SJCRH30 (cell line): ENCODE results near the gene C1orf185. TPM values are rescaled to one million over a fixed set of nuclear protein-coding genes. Genes with fewer than 3 reads are reported as not detected.
"Not testable (repeated sequence)": the region's sequence is repeated elsewhere in the genome, so short reads cannot be mapped to it uniquely, and the experiment has no call there.

Experiments used
- DNase-seq, 2 experiments: peaks; one replicate each; pipeline ENCODE4 v3.0.0-alpha.2; 2015 to 2020
- H3K27ac ChIP-seq: fragments of 250-450 bp; sonication (Bioruptor Pico); 2 replicates; pipeline ENCODE4 v1.5.1; 2020; ENCODE audit warnings: mild to moderate bottlenecking, moderate library complexity
- H3K27me3 ChIP-seq: fragments of 250-450 bp; sonication (Bioruptor Pico); 2 replicates; pipeline ENCODE4 v1.5.1; 2020; ENCODE audit warnings: mild to moderate bottlenecking, moderate library complexity
- H3K36me3 ChIP-seq: fragments of 250-450 bp; sonication (Bioruptor Pico); 2 replicates; pipeline ENCODE4 v1.5.1; 2020; ENCODE audit warnings: mild to moderate bottlenecking, moderate library complexity
- H3K4me1 ChIP-seq: fragments of 250-450 bp; sonication (Bioruptor Pico); 2 replicates; pipeline ENCODE4 v1.5.1; 2020; ENCODE audit warnings: mild to moderate bottlenecking, moderate library complexity
- H3K4me3 ChIP-seq: fragments of 250-450 bp; sonication (Bioruptor Pico); 2 replicates; pipeline ENCODE4 v1.5.1; 2020; ENCODE audit warnings: mild to moderate bottlenecking, moderate library complexity
- H3K9me3 ChIP-seq: fragments of 250-450 bp; sonication (Bioruptor Pico); replicated peaks from 2 replicates; pipeline ENCODE4 v1.5.1; 2020; ENCODE audit warnings: mild to moderate bottlenecking, moderate library complexity
- total RNA-seq: library from RNA; depleted of rRNA; stranded (reverse); fragments of >200 nt; shearing (Covaris generic); gene quantifications from 2 replicates; pipeline ENCODE4 v1.2.3, GENCODE V29; 2014

Gene C1orf185
- total RNA-seq, 1 experiment from 2014 or later: not detected

DNA sequence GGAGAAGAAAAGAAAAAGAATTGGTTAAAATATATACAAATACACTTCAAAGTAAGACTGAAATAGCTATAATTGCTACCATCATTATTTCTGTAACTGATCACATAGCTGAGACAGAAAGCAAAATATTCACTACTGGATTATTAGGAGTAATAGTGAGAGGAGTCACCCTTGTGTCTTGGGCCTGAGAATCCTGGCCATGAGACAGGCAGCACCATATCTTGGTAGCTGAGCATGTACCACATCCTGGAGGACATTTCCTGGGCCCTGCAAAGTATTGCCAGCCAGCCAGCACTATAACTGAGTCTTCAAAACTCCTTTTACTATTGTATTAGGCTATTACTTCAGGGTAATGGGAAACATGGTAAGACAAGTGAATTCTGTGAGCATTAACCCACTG lies 63.5 kb downstream of the C1orf185 start:
- DNase-seq: no peak
- Histone ChIP-seq H3K27me3 (no peaks in the 10 kb centered on the region), H3K4me1 (peaks cover 41% of the 10 kb centered on the region), H3K36me3 (no peaks in the 10 kb centered on the region), H3K27ac (no peak overlapping the region), H3K9me3 (no peaks in the 10 kb centered on the region), H3K4me3 (no peak overlapping the region)

DNA sequence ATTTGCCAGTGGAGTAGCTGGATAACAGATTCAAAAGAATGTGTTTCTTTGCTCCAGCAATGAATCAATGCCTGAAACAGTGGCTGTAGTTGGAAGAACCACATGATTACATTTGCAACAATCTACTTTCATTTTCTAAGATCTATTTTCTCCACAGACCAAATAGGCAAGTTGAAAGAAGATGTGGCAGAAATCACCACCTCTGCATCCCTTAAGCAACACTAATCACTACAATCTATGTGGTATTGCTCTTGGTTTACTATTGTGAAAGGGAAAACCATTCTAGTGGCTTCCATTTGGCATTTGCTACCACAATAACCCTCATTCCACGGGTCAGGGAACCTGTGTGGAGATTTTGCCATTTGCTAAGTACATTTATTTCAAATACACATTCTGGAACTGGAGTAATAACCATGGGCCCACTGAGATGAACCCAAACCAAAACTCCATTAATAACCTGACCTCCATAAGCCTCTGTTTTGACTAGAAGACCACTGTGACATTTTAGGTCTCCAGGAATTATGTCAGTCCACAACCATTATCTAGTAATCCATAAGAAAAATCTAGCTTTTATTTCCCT lies 66.3 kb downstream of the C1orf185 start:
- H3K36me3 ChIP-seq: no peaks in the 10 kb centered on the region
- peak overlapping the region; percentile 87 for H3K27ac ChIP-seq
- H3K4me3 ChIP-seq: no peak overlapping the region; the same call in 1 of the 2 replicates
- H3K9me3 ChIP-seq: no peaks in the 10 kb centered on the region
- peaks cover 33% of the 10 kb centered on the region for H3K4me1 ChIP-seq
- peak; percentile 53 to 72 for DNase-seq
- H3K27me3 ChIP-seq: no peaks in the 10 kb centered on the region

DNA sequence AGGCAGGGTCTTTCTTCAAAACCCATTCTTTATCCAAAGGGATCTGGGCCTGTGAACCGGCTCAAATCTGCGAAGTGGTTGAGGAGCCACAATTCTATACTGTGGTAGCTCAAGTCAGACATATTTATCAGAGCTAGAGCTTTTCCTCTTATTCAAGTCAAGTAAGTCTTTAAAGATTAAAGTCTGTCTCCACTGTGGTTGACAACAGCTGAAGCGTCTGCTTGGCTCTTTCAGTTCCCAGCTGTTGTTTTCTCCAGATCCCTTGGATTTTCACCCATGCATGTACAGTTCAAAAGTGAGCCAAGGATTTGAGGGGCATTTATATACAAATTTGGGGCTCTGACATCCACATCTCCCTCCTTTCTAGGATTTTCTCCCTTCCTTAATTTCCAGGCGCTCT lies 66.9 kb downstream of the C1orf185 start:
- peak; percentile 83 to 95 for DNase-seq
- Histone ChIP-seq H3K36me3 (no peaks in the 10 kb centered on the region), H3K4me1 (peaks cover 33% of the 10 kb centered on the region), H3K27me3 (no peaks in the 10 kb centered on the region), H3K27ac (peak overlapping the region; percentile 87), H3K9me3 (no peaks in the 10 kb centered on the region), H3K4me3 (peak overlapping the region; percentile 18)

DNA sequence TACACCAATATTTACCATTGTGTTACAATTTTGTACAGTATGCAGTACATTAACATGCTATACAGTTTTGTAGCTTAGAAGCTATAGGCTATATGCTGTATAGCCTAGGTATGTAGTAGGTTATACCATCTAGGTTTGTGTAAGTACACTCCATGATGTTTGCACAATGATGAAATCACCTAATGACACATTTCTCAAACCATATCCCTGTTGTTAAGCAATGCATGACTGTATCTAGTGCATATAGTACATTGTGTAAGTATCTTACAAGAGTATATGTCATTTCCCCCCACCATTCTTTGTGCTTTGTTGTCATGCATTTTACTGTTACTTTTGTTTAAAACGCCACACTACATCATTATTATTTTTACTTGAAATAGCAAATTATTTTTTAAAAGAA lies 68.3 kb downstream of the C1orf185 start:
- H3K9me3 ChIP-seq: no peaks in the 10 kb centered on the region

DNA sequence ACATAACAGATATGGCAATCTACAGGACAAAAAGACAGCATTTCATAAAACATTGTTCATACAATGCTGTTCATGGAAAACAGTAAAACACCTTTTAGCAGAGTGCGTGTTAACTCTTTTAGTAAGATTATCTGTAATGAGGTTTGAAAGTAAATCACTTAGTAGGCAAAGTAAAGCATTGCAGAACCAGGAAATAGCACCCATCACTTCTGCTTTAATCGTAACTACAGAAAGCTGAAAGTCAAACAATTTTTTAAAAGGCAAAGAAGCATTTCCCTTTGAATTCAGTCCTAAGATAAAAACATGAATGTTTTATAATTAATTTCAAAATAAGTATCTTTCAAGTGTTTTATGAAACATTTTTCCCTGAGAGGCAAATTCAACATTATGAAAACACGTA lies 70.8 kb downstream of the C1orf185 start:
- DNase-seq: no peak
- Histone ChIP-seq H3K27ac (no peak overlapping the region), H3K27me3 (no peaks in the 10 kb centered on the region), H3K36me3 (no peaks in the 10 kb centered on the region), H3K4me1 (peaks cover 24% of the 10 kb centered on the region), H3K4me3 (no peak overlapping the region), H3K9me3 (no peaks in the 10 kb centered on the region)

More for the DNA sequence above, 68.3 kb downstream of the C1orf185 start:
- Histone ChIP-seq H3K36me3 (no peaks in the 10 kb centered on the region), H3K27ac (no peak overlapping the region; the same call in 1 of the 2 replicates), H3K27me3 (no peaks in the 10 kb centered on the region), H3K4me3 (no peak overlapping the region), H3K4me1 (peaks cover 33% of the 10 kb centered on the region)
- no peak for DNase-seq

DNA sequence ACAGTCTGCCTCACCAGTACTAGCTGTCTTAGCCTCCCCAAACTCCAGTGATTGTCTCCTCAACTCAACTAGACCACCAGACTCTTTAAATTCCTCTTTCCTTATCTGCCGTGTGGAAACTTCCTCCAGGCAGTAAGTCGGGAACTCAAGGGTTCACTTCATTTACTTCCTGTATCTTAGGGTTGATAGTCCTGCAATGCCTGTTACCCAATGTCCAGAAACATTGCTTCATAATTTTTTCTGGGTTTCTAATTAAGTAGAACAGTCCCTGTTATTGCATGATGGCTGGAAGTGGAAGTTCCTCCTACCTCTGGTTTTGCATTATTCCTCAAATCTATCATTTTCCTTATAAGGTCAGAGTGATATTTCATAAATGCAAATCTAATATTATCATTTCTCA lies 73.2 kb downstream of the C1orf185 start:
- H3K4me1 ChIP-seq: peaks cover 1% of the 10 kb centered on the region; the same call in 1 of the 2 replicates

DNA sequence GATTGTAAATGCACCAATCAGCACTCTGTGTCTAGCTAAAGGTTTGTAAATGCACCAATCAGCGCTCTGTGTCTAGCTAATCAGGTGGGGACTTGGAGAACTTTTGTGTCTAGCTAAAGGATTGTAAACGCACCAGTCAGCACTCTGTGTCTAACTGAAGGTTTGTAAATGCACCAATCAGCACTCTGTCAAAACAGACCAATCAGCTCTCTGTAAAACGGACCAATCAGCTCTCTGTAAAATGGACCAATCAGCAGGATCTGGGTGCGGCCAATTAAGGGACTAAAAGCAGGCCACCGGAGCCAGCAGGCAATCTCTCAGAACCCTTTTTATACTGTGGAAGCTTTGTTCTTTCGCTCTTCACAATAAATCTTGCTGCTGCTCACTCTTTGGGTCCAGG lies 76.0 kb downstream of the C1orf185 start:
- H3K4me3 ChIP-seq, H3K36me3 ChIP-seq, H3K4me1 ChIP-seq, H3K27ac ChIP-seq, H3K27me3 ChIP-seq, H3K9me3 ChIP-seq, DNase-seq: not testable (repeated sequence)

More for the DNA sequence above, 73.2 kb downstream of the C1orf185 start:
- H3K27me3 ChIP-seq: no peaks in the 10 kb centered on the region
- DNase-seq: no peak
- no peaks in the 10 kb centered on the region for H3K36me3 ChIP-seq
- H3K27ac ChIP-seq: no peak overlapping the region
- H3K9me3 ChIP-seq: no peaks in the 10 kb centered on the region
- H3K4me3 ChIP-seq: no peak overlapping the region

DNA sequence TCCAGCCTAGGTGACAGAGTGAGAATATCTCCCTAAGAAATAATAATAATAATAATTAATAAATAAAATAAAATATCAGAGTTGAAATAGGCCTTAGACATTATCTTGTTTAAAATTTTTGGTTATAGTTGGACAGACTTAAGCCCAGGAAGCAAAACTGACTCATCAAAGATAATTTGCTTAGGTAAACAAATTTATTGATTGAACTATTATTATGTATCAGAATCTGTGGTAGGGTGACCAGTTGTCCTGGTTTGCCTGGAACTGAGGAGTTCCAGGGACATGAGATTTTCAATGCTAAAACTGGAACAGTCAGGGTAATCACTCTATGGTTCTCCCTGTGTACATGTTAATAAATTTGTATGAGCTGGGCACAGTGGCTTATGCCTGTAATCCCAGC lies 86.2 kb downstream of the C1orf185 start:
- Histone ChIP-seq H3K4me1 (peaks cover 4% of the 10 kb centered on the region), H3K27ac (no peak overlapping the region), H3K36me3 (no peaks in the 10 kb centered on the region), H3K9me3 (no peaks in the 10 kb centered on the region), H3K4me3 (no peak overlapping the region), H3K27me3 (no peaks in the 10 kb centered on the region)
- no peak for DNase-seq

DNA sequence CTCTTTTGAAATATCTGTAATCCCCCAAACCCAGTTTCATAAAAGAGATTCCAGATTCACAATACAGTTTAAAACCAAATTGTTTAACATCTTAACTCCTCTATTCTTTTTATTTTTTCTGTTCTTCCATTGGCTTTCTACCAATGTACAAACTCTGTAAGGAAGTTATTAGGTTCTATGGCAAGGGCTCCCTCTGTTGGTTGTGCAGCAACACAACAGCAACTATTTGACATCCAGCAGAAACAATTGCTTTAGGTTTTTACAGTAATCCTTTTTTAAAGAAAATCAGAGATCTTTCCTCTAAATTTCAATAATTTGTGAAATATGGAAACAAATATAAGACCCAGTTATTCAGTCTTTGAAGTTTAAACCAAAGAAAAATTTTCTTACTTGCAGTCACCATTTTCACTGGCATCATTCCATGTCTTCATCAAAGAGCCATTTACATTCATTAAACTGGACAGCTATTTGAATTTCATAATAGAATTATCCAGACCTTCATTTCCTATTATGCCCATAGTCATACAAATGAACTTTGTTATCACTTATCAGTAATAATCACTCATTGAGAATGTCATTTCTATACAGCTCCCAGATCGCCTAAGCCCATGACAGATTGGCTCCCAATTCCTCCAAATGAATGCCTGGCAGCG lies 87.5 kb downstream of the C1orf185 start:
- no peaks in the 10 kb centered on the region for H3K27me3 ChIP-seq
- peaks cover 4% of the 10 kb centered on the region; the same call in 1 of the 2 replicates for H3K4me1 ChIP-seq
- no peak overlapping the region for H3K4me3 ChIP-seq
- H3K36me3 ChIP-seq: no peaks in the 10 kb centered on the region
- no peaks in the 10 kb centered on the region for H3K9me3 ChIP-seq
- H3K27ac ChIP-seq: no peak overlapping the region
- DNase-seq: peak; percentile 53 to 85

DNA sequence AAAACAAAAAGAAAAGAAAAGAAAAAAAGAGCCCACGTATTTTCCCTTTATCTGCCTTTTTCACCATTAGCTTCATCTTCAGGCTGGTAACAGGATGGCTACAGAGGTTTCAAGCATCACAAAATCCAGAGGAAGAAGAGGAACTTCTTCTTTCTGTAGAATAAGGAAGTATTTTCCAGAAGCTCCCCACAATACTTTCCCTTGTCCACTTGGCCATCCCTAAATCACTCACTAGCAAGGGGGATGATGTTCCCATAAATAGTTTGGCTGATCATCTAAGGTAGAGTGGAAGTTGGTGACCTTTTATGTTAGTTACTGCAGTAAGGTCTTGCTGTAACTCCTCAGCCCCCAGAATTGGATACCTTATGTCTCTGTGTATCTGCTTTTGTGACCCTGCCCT lies 88.9 kb downstream of the C1orf185 start:
- H3K27ac ChIP-seq: no peak overlapping the region
- no peak overlapping the region for H3K4me3 ChIP-seq
- no peaks in the 10 kb centered on the region for H3K27me3 ChIP-seq
- peaks cover 4% of the 10 kb centered on the region; the same call in 1 of the 2 replicates for H3K4me1 ChIP-seq
- no peaks in the 10 kb centered on the region for H3K9me3 ChIP-seq
- H3K36me3 ChIP-seq: no peaks in the 10 kb centered on the region
- no peak for DNase-seq

DNA sequence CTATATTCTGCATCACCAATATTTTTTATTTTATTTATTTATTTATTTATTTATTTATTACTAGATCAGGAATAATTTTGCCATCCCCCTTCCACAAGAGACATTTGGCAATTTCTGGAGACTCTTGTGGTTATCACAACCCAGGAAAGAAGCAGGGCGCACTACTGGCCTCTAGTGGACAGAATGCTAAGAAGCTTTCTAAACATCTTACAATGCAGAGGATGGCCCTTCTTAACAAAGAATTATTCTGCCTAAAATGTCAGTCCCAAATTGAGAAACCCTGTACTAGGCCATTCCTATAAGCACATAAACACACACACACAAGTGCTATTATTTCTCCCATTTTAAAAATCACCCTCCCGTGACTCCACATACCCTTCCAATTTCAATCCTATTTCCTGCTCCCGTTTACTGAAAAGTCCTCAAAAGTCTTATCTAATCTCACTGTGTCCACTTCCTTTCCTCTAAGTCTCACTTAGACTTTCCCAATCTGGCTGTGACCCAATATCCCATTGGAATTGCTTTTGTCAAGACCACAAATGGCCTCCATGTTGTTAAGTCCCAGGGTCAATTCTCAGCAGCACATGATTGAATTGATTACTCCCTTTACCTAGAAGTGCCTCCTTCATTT lies 90.3 kb downstream of the C1orf185 start:
- peak; percentile 78 to 91 for DNase-seq
- H3K36me3 ChIP-seq: no peaks in the 10 kb centered on the region

DNA sequence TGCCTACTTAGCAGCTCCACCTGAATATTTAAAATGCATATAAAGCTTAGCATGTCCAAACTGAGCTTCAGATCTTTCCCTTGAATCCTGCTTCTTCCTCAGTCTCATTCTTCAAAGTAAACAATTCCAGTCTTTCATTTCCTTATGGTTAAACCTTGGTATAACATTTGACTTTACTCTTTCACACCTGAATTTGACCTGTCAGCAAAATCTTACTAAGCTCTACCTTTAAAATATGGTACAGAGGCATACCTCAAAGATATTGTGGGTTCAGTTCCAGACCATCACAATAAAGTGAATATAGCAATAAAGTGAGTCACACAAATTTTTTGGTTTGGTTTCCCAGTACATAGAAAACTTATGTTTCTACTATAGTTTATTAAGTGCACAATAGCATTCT lies 91.5 kb downstream of the C1orf185 start:
- H3K4me3 ChIP-seq: no peak overlapping the region
- no peaks in the 10 kb centered on the region for H3K9me3 ChIP-seq
- H3K36me3 ChIP-seq: no peaks in the 10 kb centered on the region
- H3K4me1 ChIP-seq: peaks cover 4% of the 10 kb centered on the region; the same call in 1 of the 2 replicates
- DNase-seq: no peak
- H3K27ac ChIP-seq: no peak overlapping the region
- H3K27me3 ChIP-seq: no peaks in the 10 kb centered on the region

More for the DNA sequence above, 90.3 kb downstream of the C1orf185 start:
- Histone ChIP-seq H3K4me1 (peaks cover 4% of the 10 kb centered on the region; the same call in 1 of the 2 replicates), H3K27ac (no peak overlapping the region), H3K4me3 (no peak overlapping the region), H3K27me3 (no peaks in the 10 kb centered on the region), H3K9me3 (no peaks in the 10 kb centered on the region)
